Stimulated activated CD8-positive, alpha-beta memory T cell treated with anti-CD3 and anti-CD28 coated beads, Interleukin-4, amount 100 ng/mL, for 4 hours (primary cell): ENCODE measurements around the gene S100A16.
"Not testable (repeated sequence)": the region's sequence is repeated elsewhere in the genome, so short reads cannot be mapped to it uniquely, and the experiment has no call there.

Source experiments
- DNase-seq, 2 donors: peaks; one replicate each; pipeline ENCODE4 v3.0.0-alpha.2; 2020; ENCODE audit warnings: low read depth in 2 of 2, low spot score in 1 of 2

S100A16 gene

GRCh38 chr1:153588033-153588432, 24.9 kb downstream of the S100A16 start:
- not testable (repeated sequence) for DNase-seq

GRCh38 chr1:153587314-153587713, 25.6 kb downstream of the S100A16 start:
- DNase-seq, result no peak

- DNase-seq, result no peak
Measured at GRCh38 chr1:153586347-153586746, 26.6 kb downstream of the S100A16 start.

DNA sequence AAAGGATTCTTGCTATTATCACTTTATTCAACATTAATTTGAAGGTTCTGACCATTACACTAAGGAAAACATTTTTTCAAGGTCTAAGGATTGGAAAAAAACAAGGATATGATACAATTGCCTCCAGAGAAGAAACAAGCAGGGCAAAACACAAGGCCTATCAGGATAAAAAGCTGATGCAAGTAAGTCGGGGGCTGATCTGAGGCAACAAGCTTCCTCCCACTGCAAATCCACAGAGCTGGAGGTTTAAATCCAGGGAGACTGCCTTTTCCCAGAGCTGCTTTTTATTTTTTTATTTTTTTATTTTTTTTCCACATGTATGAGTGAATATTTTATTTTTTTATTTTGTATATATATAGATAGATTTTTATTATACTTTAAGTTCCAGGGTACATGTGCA, 27.9 kb downstream of the S100A16 start:
- DNase-seq, result no peak

DNA sequence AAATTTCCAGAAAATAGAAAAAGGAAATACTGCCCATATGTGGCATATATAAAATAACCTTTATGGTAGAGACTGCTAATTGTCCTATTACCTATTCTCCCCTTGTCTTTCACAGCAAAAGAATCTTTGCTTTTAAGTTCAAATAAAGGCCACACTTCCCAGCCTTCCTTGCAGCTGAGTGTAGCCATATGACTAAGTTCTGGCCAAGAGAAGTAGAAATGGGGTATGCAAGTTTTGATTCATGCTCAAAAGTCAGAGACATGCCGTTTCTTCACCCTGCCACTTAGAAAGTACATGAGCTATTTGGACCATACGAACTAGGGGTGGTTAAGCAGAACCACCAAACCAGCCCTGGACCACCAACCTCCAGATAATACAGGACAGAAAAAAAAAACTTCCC, 29.0 kb downstream of the S100A16 start:
- DNase-seq, result no peak

- DNase-seq, result not testable (repeated sequence)
Measured at GRCh38 chr1:153583514-153583913, 29.4 kb downstream of the S100A16 start.

DNA sequence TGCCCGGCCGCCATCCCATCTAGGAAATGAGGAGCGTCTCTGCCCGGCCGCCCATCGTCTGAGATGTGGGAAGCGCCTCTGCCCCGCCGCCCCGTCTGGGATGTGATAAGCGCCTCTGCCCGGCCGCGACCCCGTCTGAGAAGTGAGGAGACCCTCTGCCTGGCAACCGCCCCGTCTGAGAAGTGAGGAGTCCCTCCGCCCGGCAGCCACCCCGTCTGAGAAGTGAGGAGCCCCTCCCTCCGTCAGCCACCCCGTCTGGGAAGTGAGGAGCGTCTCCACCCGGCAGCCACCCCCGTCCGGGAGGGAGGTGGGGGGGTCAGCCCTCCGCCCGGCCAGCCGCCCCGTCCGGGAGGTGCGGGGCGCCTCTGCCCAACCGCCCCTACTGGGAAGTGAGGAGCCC, 30.1 kb downstream of the S100A16 start:
- not testable (repeated sequence) for DNase-seq

DNA sequence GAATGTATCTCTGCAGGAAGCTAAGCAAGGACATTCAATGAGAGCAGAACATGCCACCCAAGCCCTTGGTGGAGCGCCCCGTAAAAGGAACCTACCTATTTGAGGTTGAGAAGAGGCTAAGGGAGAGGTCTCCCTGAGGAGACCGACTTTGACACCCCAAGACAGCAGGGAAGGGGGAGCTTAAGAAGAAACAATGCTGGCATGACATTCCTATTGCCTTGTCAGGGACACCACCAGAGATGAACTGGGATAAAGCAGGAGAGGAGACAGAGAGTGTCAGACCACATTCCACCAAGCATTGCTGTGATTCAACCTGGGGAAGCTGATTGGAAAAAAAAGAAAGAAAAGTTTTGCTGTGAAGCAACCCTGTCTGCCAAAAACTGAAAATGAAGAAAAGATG, 34.0 kb downstream of the S100A16 start:
- DNase-seq, result no peak

DNA sequence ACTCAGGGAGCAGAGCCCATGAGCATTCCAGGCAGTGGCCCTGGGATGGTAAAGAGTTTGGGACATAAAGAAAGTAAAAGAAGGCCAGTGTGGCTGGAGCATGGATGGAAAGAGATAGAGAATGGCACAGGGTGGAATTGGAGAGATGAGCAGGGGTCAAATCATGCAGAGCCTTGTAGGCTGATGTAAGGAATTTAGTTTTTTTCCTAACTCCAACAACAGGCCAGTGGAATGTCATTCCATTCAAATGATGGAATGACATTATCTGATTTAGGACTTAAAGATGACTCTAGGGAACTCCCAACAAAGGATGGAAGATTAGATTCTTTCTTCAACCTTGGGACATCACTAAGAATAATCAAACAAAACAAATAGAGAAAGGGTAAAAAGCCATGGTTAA, 34.4 kb downstream of the S100A16 start:
- no peak for DNase-seq

GRCh38 chr1:153577624-153578051, 35.3 kb downstream of the S100A16 start:
- no peak for DNase-seq

GRCh38 chr1:153577138-153577537, 35.8 kb downstream of the S100A16 start:
- no peak for DNase-seq

GRCh38 chr1:153575497-153575896, 37.4 kb downstream of the S100A16 start:
- DNase-seq, result not testable (repeated sequence)

- DNase-seq, result not testable (repeated sequence)
Measured at GRCh38 chr1:153575081-153575491, 37.9 kb downstream of the S100A16 start.

DNA sequence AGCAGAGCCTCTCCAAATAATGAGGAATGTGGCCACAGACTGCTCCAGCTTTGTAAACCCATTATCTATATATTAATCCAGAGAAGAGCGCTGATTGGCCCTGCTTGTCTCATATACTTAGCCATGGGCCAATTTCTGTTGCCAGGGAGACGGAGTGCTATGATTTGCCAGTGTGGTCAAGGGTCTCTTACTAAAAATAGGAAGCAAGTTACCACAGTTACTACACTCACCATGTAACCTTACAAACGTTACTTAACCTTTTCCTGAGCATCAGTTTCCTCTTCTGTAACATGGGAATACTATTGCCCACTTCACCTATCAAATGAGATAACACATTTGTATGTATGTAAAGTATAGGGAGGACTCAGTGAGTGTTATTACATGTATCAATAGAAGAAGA, 39.6 kb downstream of the S100A16 start:
- DNase-seq, result no peak

- no peak for DNase-seq
Measured at GRCh38 chr1:153572569-153573015, 40.3 kb downstream of the S100A16 start.

GRCh38 chr1:153571706-153572105, 41.2 kb downstream of the S100A16 start:
- DNase-seq, result no peak

DNA sequence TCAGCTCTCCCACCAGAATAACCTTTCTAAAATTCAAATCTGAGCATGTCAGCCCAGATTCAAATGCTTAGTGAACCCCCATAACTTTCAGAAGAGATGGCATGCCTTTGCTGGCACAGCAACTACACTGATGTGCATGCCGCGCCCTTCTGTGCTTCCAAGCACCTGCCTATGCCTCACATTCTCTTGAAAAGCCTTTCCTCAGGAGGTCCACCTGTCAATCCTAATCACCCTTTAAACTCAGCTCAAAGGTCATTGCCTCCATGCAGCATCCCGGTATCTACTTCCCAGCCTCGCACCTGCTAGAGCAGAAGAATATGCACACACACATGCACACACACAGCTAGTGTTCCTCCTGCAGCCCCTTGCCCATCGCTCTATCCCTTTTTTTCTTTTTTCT, 42.1 kb downstream of the S100A16 start:
- no peak for DNase-seq

- no peak for DNase-seq
Measured at GRCh38 chr1:153569465-153569864, 43.5 kb downstream of the S100A16 start.

DNA sequence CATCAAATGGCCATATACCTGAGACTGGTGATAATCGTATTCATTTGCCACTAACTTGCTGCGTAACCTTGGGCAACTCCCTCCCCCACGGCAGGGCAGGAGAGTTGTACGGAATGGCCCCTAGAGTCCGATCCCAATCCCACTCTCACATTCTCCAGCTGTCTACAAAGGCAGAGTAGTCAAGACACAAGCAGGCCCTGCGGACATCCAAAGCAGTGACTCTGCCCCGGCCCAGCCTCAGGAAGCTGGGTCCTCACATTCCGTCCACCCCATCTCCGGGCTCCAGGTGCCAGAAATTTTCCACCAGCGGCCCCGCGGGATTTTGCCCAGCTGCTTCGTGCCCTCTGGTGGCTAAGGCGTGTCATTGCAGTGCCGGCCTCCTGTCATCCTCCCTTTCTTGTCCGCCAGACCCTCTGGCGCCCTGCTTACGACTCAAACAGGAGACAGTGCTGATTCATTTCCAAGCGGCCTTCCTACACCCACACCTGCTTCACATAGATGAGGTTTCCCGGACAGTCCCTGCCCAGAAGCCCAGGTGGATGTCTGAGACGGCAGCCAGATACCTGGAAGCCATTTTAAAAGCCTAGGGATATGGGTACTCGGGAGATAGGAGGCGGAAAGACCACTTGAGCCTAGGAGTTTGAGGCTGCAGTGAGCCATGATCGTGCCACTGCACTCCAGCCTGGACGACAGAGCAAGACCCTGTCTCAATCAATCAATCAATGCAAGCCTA, 44.4 kb downstream of the S100A16 start:
- DNase-seq, result peak; percentile 51 to 69

- DNase-seq, result no peak
Measured at GRCh38 chr1:153567621-153568366, 45.1 kb downstream of the S100A16 start.

- DNase-seq, result peak; percentile 74 to 84
Measured at GRCh38 chr1:153566414-153567371, 46.2 kb downstream of the S100A16 start.
